Erythroblast (primary cell): ENCODE measurements around the gene CCL15.

Experiments used
- GATA1 ChIP-seq: IDR thresholded peaks from 2 replicates; pipeline ENCODE4 v1.6.1; 2011; ENCODE audit warnings: low read depth, mild to moderate bottlenecking, control low read depth, low read length, moderate library complexity
- POLR2A ChIP-seq: IDR thresholded peaks from 2 replicates; pipeline ENCODE4 v1.6.1; 2011; ENCODE audit warnings: mild to moderate bottlenecking, low read length

DNA sequence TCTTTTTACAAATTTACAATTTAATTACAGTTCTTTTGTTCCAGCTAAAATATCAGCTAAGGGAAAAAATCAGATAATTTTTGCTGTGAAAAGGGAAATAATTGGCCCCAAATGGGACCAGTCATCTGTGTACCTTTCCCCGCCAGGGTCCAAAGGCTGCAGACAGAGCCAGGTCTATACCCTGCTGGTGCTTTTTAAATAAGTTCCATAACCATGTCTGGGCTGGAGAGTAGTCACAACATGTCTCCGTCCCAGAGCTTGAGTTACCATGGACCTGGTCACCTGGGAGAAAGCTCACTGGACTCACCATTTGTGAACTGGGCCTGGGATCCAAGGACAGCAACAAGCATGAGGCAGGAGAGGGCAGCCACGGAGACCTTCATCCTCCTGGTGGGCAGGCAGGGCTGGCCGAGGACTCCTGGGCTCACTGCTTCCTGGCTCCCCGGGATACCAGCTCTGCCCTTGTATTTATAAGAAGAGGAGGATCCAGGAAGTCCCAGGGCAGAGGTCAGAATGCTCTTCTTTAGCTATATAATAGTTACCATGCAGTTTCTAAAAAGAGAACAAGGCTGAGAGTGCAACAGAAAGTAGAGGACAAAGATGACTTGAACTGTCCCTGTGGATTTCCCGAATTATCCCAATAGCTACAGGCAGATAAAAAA lies at the start of gene CCL15:
- TF ChIP-seq POLR2A, result no peak
- TF ChIP-seq GATA1, result no peak
